AG04450 (cell line): ENCODE results near the gene ADORA1. TPM values are rescaled to one million over a fixed set of nuclear protein-coding genes. Genes with fewer than 3 reads are reported as not detected.

Source experiments
- CTCF ChIA-PET: fragments of 300-600, 350-600 bp; formaldehyde crosslinking; extraction: SDS; loops from one replicate; lab custom pipeline; 2022; ENCODE audit warnings: antibody characterized with exemption, inconsistent platforms; lab: Charles Lee
- POLR2A ChIA-PET: fragments of 350-600 bp; formaldehyde crosslinking; extraction: SDS; loops from one replicate; lab custom pipeline; 2021; ENCODE audit warnings: antibody characterized with exemption, inconsistent platforms; lab: Yijun Ruan, JAX
- DNase-seq: peaks from one replicate; pipeline ENCODE4 v3.0.0-alpha.2; 2011; ENCODE audit warnings: low read depth, low spot score
- H3K27ac ChIP-seq: one replicate; pipeline ENCODE4 v1.5.1; 2012; ENCODE audit warnings: low read depth, low read length, control low read depth
- H3K27me3 ChIP-seq: one replicate; pipeline ENCODE4 v1.6.0; 2012; ENCODE audit warnings: low read length; ENCODE audit not compliant: control insufficient read depth, insufficient read depth
- H3K4me3 ChIP-seq: 2 replicates; pipeline ENCODE4 v1.5.1; 2011; ENCODE audit warnings: mild to moderate bottlenecking, low read depth, low read length, control low read depth
- H3K9me3 ChIP-seq: 2 replicates; pipeline ENCODE4 v1.5.1; 2012; ENCODE audit warnings: low read length; ENCODE audit not compliant: control insufficient read depth, insufficient read depth
- CTCF ChIP-seq: IDR thresholded peaks from 2 replicates; pipeline ENCODE4 v1.5.1; 2011; ENCODE audit warnings: low read depth, low read length, control low read depth, inconsistent platforms
- polyA plus RNA-seq: library from polyadenylated mRNA; depleted of rRNA; stranded (reverse); fragments of >200 nt; gene quantifications from 2 replicates; pipeline ENCODE4 v1.2.3, GENCODE V29; 2011

Gene ADORA1
- polyA plus RNA-seq, 1 experiment: 1.7 TPM

GRCh38 chr1:203091761-203092330, 35.7 kb upstream of the ADORA1 start:
- CTCF ChIA-PET: interaction anchor here (1.1 kb wide), 1 partner anchor 27 kb away, joined by 5 read pairs; no protein-coding TSS in a partner anchor
- DNase-seq: no peak
- peaks cover 4% of the 10 kb centered on the region; the same call in 1 of the 2 replicates for H3K9me3 ChIP-seq
- no peak overlapping the region for H3K27ac ChIP-seq
- POLR2A ChIA-PET: no interaction called here
- TF ChIP-seq CTCF: no peak
- H3K4me3 ChIP-seq: no peak overlapping the region
- peaks cover 60% of the 10 kb centered on the region for H3K27me3 ChIP-seq

- CTCF ChIA-PET: interaction anchor here (0.6 to 1.4 kb wide), 2 partner anchors 24 to 175 kb away, joined by 3 read pairs; no protein-coding TSS in a partner anchor
Observed at GRCh38 chr1:203093754-203094410, 33.6 kb upstream of the ADORA1 start.

GRCh38 chr1:203095061-203095690, 32.4 kb upstream of the ADORA1 start:
- TF ChIP-seq CTCF: no peak
- ChIA-PET CTCF (interaction anchor here (0.8 kb wide), 1 partner anchor 172 kb away, joined by 3 read pairs; no protein-coding TSS in a partner anchor), POLR2A (no interaction called here)
- Histone ChIP-seq H3K27ac (no peak overlapping the region), H3K4me3 (no peak overlapping the region), H3K9me3 (peaks cover 4% of the 10 kb centered on the region; the same call in 1 of the 2 replicates), H3K27me3 (peaks cover 50% of the 10 kb centered on the region)
- DNase-seq: no peak

More at GRCh38 chr1:203093754-203094410, 33.6 kb upstream of the ADORA1 start:
- TF ChIP-seq CTCF: no peak
- H3K4me3 ChIP-seq: no peak overlapping the region
- H3K27ac ChIP-seq: no peak overlapping the region
- DNase-seq: no peak
- POLR2A ChIA-PET: interaction anchor here (0.7 kb wide), 1 partner anchor 281 kb away, joined by 3 read pairs; no protein-coding TSS in a partner anchor
- peaks cover 4% of the 10 kb centered on the region; the same call in 1 of the 2 replicates for H3K9me3 ChIP-seq
- peaks cover 54% of the 10 kb centered on the region for H3K27me3 ChIP-seq

- Histone ChIP-seq H3K27me3 (peaks cover 43% of the 10 kb centered on the region), H3K9me3 (peaks cover 4% of the 10 kb centered on the region; the same call in 1 of the 2 replicates), H3K27ac (no peak overlapping the region), H3K4me3 (no peak overlapping the region)
- TF ChIP-seq CTCF: no peak
- no peak for DNase-seq
- ChIA-PET POLR2A (no interaction called here), CTCF (no interaction called here)
Observed at GRCh38 chr1:203096566-203096965, 31.0 kb upstream of the ADORA1 start.

- POLR2A ChIA-PET: no interaction called here
- no peak overlapping the region for H3K27ac ChIP-seq
- no peak for DNase-seq
Observed at GRCh38 chr1:203097001-203097400, 30.5 kb upstream of the ADORA1 start.

More at GRCh38 chr1:203097001-203097400, 30.5 kb upstream of the ADORA1 start:
- H3K27me3 ChIP-seq: peaks cover 47% of the 10 kb centered on the region
- CTCF ChIA-PET: no interaction called here
- no peak overlapping the region for H3K4me3 ChIP-seq
- H3K9me3 ChIP-seq: peaks cover 4% of the 10 kb centered on the region; the same call in 1 of the 2 replicates
- TF ChIP-seq CTCF: no peak
